Mesendoderm (in vitro differentiated cells): ENCODE data around the gene MPC2.
A peak's percentile ranks its signal among the peaks of the same experiment; 100 is the strongest.

Experiments
- DNase-seq: peaks from one replicate; pipeline ENCODE4 v3.0.0; 2013
- H2AK5ac ChIP-seq: 2 replicates; pipeline ENCODE4 v1.6.1; 2013; ENCODE audit warnings: low read length, inconsistent platforms
- H2BK120ac ChIP-seq: 2 replicates; pipeline ENCODE4 v1.6.1; 2013; ENCODE audit warnings: low read depth, mild to moderate bottlenecking, low read length, moderate library complexity, mixed read lengths
- H2BK15ac ChIP-seq: replicated peaks from 2 replicates; pipeline ENCODE4 v1.6.1; 2013; ENCODE audit warnings: low read depth, mild to moderate bottlenecking, moderate library complexity
- H2BK5ac ChIP-seq: 2 replicates; pipeline ENCODE4 v1.6.1; 2013; ENCODE audit warnings: low read length, inconsistent platforms
- H3K18ac ChIP-seq: 2 replicates; pipeline ENCODE4 v1.6.1; 2013; ENCODE audit warnings: mild to moderate bottlenecking, low read length, mixed read lengths
- H3K23ac ChIP-seq: one replicate; pipeline ENCODE4 v1.6.1; 2013; ENCODE audit warnings: low read length
- H3K27ac ChIP-seq: 2 replicates; pipeline ENCODE4 v1.5.1; 2013; ENCODE audit warnings: low read depth, mild to moderate bottlenecking, inconsistent platforms, low read length, moderate library complexity
- H3K27me3 ChIP-seq: 2 replicates; pipeline ENCODE4 v1.6.1; 2013; ENCODE audit warnings: low read length, control low read depth, mild to moderate bottlenecking, inconsistent platforms; ENCODE audit not compliant: insufficient read depth, poor library complexity
- H3K36me3 ChIP-seq: 2 replicates; pipeline ENCODE4 v1.6.1; 2013; ENCODE audit warnings: low read length, inconsistent platforms; ENCODE audit not compliant: control insufficient read depth, insufficient read depth
- H3K4ac ChIP-seq: one replicate; pipeline ENCODE4 v1.6.1; 2013; ENCODE audit warnings: low read depth, mild to moderate bottlenecking, low read length, moderate library complexity
- H3K4me1 ChIP-seq: 2 replicates; pipeline ENCODE4 v1.6.1; 2013; ENCODE audit warnings: low read depth, low read length, inconsistent platforms; ENCODE audit not compliant: control insufficient read depth
- H3K4me2 ChIP-seq: 2 replicates; pipeline ENCODE4 v1.6.1; 2013; ENCODE audit warnings: low read length
- H3K4me3 ChIP-seq: 2 replicates; pipeline ENCODE4 v1.5.1; 2013; ENCODE audit warnings: mild to moderate bottlenecking, low read length
- H3K56ac ChIP-seq: one replicate; pipeline ENCODE4 v1.6.1; 2013; ENCODE audit warnings: low read length
- H3K79me1 ChIP-seq: 2 replicates; pipeline ENCODE4 v1.6.1; 2013; ENCODE audit warnings: low read length, inconsistent platforms
- H3K79me2 ChIP-seq: 2 replicates; pipeline ENCODE4 v1.6.1; 2013; ENCODE audit warnings: mild to moderate bottlenecking, low read length; ENCODE audit not compliant: control insufficient read depth, insufficient read depth
- H3K9ac ChIP-seq: 2 replicates; pipeline ENCODE4 v1.6.1; 2013; ENCODE audit warnings: low read length, inconsistent platforms
- H4K5ac ChIP-seq: one replicate; pipeline ENCODE4 v1.6.1; 2013; ENCODE audit warnings: low read length
- H4K8ac ChIP-seq: one replicate; pipeline ENCODE4 v1.6.1; 2013; ENCODE audit warnings: low read depth, mild to moderate bottlenecking, control low read depth, low read length, moderate library complexity
- WGBS: extraction: QIAGEN DNeasy Blood & Tissue Kit; methylation state at CpG from one replicate; pipeline ENCODE4 v1.1.7; 2013; ENCODE audit warnings: low lambda C conversion rate, missing lambda C conversion rate; ENCODE audit not compliant: insufficient coverage; ENCODE audit errors: extremely low coverage; 5-methylcytosine and 5-hydroxymethylcytosine counted together

The MPC2 gene

DNA sequence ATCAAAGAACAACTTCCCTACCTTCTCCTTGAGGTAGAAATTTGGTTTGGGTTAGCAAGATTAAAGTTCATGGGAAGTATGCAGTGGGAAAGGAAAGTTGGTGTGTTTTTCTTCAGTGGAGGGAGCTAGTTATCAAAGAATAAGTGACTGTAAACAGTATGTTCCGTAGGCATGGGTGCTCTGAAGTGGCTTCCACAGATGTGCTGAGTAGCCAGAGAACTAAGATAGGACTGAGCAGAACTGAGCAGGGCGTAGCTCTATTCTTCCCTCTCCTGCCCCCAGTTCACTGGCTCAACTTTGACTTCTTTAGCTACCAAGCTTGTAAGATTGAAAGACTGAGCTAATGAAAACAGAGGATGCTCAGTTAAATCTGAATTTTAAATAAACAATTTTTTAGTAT lies 26.3 kb downstream of the MPC2 start:
- no peaks in the 10 kb centered on the region for H3K4me1 ChIP-seq
- H3K79me2 ChIP-seq: no peaks in the 10 kb centered on the region
- H3K36me3 ChIP-seq: no peaks in the 10 kb centered on the region
- H3K4ac ChIP-seq: no peak overlapping the region
- no peak overlapping the region for H4K5ac ChIP-seq
- H3K18ac ChIP-seq: no peak overlapping the region
- H3K23ac ChIP-seq: no peak overlapping the region
- no peak overlapping the region for H2AK5ac ChIP-seq
- H4K8ac ChIP-seq: no peak overlapping the region
- H3K4me3 ChIP-seq: no peak overlapping the region
- no peak overlapping the region for H3K4me2 ChIP-seq
- no peak overlapping the region for H3K9ac ChIP-seq
- no peak overlapping the region for H3K56ac ChIP-seq
- no peak overlapping the region for H2BK120ac ChIP-seq
- H2BK5ac ChIP-seq: no peak overlapping the region
- no peak overlapping the region for H3K27ac ChIP-seq
- WGBS: no CpG with 5 or more reads among the region's 2 CpGs
- no peaks in the 10 kb centered on the region for H3K27me3 ChIP-seq
- no peak overlapping the region for H2BK15ac ChIP-seq
- H3K79me1 ChIP-seq: no peaks in the 10 kb centered on the region
- no peak for DNase-seq

DNA sequence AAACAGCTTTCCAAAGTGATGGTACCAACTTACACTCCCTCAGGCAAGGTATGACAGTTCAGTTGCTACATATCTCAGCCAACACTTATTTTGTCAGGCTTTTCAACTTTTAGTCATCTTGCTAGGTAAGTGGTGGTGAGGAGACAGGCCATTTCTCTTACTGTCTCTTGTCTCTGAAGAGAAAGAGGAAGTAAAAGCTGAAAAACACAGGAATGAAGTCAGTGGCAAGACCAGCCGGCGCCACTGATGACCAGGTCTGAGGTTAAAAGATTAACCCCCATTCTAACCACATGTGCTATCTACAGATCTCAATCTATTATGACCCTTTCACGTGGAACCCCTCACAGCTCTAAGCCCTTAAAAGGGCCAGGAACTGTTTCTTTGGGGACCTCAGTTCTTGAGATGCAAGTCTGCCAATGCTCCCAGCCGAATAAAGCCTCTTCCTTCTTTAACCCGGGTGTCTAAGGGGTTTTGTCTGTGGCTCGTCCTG lies 27.1 kb downstream of the MPC2 start:
- Histone ChIP-seq H3K4me2 (no peak overlapping the region), H2BK5ac (no peak overlapping the region), H2BK120ac (no peak overlapping the region), H2AK5ac (no peak overlapping the region), H4K5ac (no peak overlapping the region), H3K9ac (no peak overlapping the region), H2BK15ac (no peak overlapping the region), H3K56ac (no peak overlapping the region), H3K18ac (no peak overlapping the region), H3K4ac (no peak overlapping the region), H3K79me1 (no peaks in the 10 kb centered on the region), H4K8ac (no peak overlapping the region), H3K36me3 (no peaks in the 10 kb centered on the region), H3K27me3 (no peaks in the 10 kb centered on the region), H3K79me2 (no peaks in the 10 kb centered on the region), H3K27ac (no peak overlapping the region), H3K4me1 (no peaks in the 10 kb centered on the region), H3K4me3 (no peak overlapping the region), H3K23ac (no peak overlapping the region)
- no peak for DNase-seq
- WGBS: no CpG with 5 or more reads among the region's 6 CpGs

DNA sequence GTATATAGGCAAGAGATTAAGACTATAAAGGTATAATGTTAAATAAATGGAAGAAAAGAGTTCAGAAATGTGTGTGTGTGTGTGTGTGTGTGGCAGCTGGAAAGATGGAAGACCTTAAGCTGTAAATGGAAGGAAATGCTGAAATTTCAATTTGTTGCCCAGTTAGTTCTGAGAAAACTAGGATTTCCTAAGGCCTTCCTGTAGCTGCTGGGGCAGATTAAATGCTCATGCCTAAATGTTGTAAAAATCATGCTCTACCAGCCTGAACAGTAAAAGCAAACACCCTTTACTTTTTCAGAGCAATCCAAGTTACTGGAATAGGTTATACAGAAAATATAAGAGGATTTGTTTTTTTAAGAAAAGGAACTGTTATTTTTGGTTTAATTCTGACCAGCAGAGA lies 31.2 kb downstream of the MPC2 start:
- no peak overlapping the region for H4K5ac ChIP-seq
- no peaks in the 10 kb centered on the region for H3K27me3 ChIP-seq
- H3K79me1 ChIP-seq: no peaks in the 10 kb centered on the region
- H3K27ac ChIP-seq: no peak overlapping the region
- DNase-seq: no peak
- H3K4ac ChIP-seq: no peak overlapping the region
- H2BK15ac ChIP-seq: no peak overlapping the region
- no peak overlapping the region for H2BK5ac ChIP-seq
- H3K4me2 ChIP-seq: no peak overlapping the region
- no peak overlapping the region for H3K9ac ChIP-seq
- no peak overlapping the region for H4K8ac ChIP-seq
- H3K36me3 ChIP-seq: no peaks in the 10 kb centered on the region
- H3K4me3 ChIP-seq: no peak overlapping the region
- no peak overlapping the region for H3K18ac ChIP-seq
- no peak overlapping the region for H3K56ac ChIP-seq
- no peak overlapping the region for H3K23ac ChIP-seq
- no peak overlapping the region for H2BK120ac ChIP-seq
- H3K4me1 ChIP-seq: no peaks in the 10 kb centered on the region
- H3K79me2 ChIP-seq: no peaks in the 10 kb centered on the region
- H2AK5ac ChIP-seq: no peak overlapping the region

DNA sequence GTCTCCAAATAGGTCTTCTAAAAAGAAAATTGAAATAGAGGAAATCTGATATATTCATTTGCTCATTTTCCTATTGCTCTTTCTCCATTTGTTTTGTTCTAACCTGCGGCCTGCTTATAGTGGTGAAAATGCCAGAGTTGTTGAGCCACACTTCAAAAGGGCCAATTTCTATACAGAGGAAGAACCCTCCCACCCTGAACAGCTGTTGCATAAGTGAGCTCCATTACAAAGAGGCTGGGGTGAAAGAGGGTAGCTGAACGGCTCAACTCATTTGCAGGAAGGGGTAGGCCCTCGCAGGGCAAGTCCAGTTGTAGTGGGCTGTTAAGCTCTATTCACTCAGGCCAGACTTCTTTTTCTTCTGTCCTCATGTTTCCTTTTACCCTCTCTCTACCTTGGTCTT lies 31.7 kb downstream of the MPC2 start:
- Histone ChIP-seq H3K27ac (no peak overlapping the region), H3K18ac (no peak overlapping the region), H3K4me3 (no peak overlapping the region), H2BK15ac (no peak overlapping the region), H3K9ac (no peak overlapping the region), H4K8ac (no peak overlapping the region), H2BK120ac (no peak overlapping the region), H3K23ac (no peak overlapping the region), H3K27me3 (no peaks in the 10 kb centered on the region), H3K79me2 (no peaks in the 10 kb centered on the region), H3K36me3 (no peaks in the 10 kb centered on the region), H3K4ac (no peak overlapping the region), H2BK5ac (no peak overlapping the region), H2AK5ac (no peak overlapping the region), H3K4me2 (no peak overlapping the region), H3K79me1 (no peaks in the 10 kb centered on the region), H3K4me1 (no peaks in the 10 kb centered on the region), H4K5ac (no peak overlapping the region), H3K56ac (peak overlapping the region; percentile 27)
- no peak for DNase-seq
- WGBS: no CpG with 5 or more reads among the region's 3 CpGs

DNA sequence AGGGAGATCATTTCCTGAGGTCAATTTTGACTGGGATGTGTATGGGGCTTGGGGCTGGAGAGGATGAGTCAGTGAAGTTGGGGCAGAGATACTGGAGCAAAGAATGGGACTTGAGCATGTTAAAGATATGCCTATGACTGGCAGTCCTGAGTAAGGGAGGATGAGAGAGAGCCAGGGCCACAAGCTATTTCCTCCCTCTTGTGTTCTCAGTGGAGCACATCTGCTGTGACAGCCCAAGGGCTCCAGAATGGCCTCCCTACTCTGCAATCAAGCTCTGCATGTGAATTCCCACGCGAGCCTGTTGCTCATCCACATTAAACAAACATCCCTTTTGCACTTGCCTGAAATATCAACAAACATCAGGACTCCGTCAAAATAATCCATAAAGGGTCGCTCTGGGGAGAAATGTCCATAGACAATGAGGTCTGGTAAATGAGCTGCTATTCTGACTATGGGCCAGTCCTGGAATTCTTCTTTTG lies 32.2 kb downstream of the MPC2 start:
- no peak overlapping the region for H3K27ac ChIP-seq
- H2BK15ac ChIP-seq: no peak overlapping the region
- H3K4me3 ChIP-seq: no peak overlapping the region
- no peak overlapping the region for H2BK5ac ChIP-seq
- peak; percentile 40 for DNase-seq
- no peaks in the 10 kb centered on the region for H3K79me2 ChIP-seq
- no peaks in the 10 kb centered on the region for H3K27me3 ChIP-seq
- no peak overlapping the region for H4K5ac ChIP-seq
- peak overlapping the region; percentile 10 for H3K56ac ChIP-seq
- no peak overlapping the region for H3K4me2 ChIP-seq
- no peaks in the 10 kb centered on the region for H3K79me1 ChIP-seq
- H3K4me1 ChIP-seq: no peaks in the 10 kb centered on the region
- H3K36me3 ChIP-seq: no peaks in the 10 kb centered on the region
- no peak overlapping the region for H4K8ac ChIP-seq
- WGBS: no CpG with 5 or more reads among the region's 4 CpGs
- H2AK5ac ChIP-seq: no peak overlapping the region
- no peak overlapping the region for H3K23ac ChIP-seq
- no peak overlapping the region for H3K4ac ChIP-seq
- no peak overlapping the region for H2BK120ac ChIP-seq
- H3K9ac ChIP-seq: no peak overlapping the region
- no peak overlapping the region for H3K18ac ChIP-seq

DNA sequence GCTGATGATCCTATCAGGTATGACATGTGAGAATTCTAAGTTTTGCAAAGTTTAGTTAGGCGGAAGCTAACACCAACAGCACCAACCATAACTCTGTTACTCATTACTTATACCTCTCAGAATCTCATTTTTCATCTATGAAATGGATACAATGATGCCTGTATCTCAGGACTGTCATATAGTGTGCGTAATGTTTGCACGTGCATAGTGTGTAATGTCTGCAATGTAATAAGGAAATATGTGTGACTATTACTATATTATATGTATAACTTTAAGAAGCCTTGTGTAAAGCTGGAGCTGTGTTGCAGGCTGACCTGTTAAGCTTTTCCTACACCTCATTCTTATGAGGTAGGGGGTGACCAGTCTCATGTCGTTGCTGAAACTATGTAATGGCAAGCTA lies 36.0 kb downstream of the MPC2 start:
- no peak for DNase-seq
- Histone ChIP-seq H4K8ac (no peak overlapping the region), H4K5ac (no peak overlapping the region), H2AK5ac (no peak overlapping the region), H3K4me1 (no peaks in the 10 kb centered on the region), H3K79me2 (no peaks in the 10 kb centered on the region), H3K4me3 (no peak overlapping the region), H3K27me3 (no peaks in the 10 kb centered on the region), H3K36me3 (no peaks in the 10 kb centered on the region), H2BK120ac (no peak overlapping the region), H3K27ac (no peak overlapping the region), H3K79me1 (no peaks in the 10 kb centered on the region), H3K18ac (no peak overlapping the region), H3K56ac (no peak overlapping the region), H2BK5ac (no peak overlapping the region), H3K23ac (no peak overlapping the region), H3K4ac (no peak overlapping the region), H2BK15ac (no peak overlapping the region), H3K9ac (no peak overlapping the region), H3K4me2 (no peak overlapping the region)
- WGBS: no CpG with 5 or more reads among the region's 4 CpGs
